Neural cell (in vitro differentiated cells): ENCODE results near the gene CANX.

Source experiments
- CTCF ChIP-seq: fragments of 450-650 bp; IDR thresholded peaks from 2 replicates; pipeline ENCODE4 v1.5.1; 2014; ENCODE audit warnings: antibody characterized with exemption, mild to moderate bottlenecking, moderate library complexity; ENCODE audit not compliant: poor library complexity, severe bottlenecking
- EP300 ChIP-seq: fragments of 450-650 bp; conservative IDR thresholded peaks from 2 replicates; pipeline ENCODE4 v1.6.1; 2014; ENCODE audit warnings: antibody characterized with exemption, mild to moderate bottlenecking, moderate library complexity; ENCODE audit not compliant: poor library complexity, severe bottlenecking
- TAF1 ChIP-seq: IDR thresholded peaks from 2 replicates; pipeline ENCODE4 v1.6.1; 2012; ENCODE audit warnings: low read depth

- TF ChIP-seq CTCF, result no peak
- no peak for TF ChIP-seq EP300
- TF ChIP-seq TAF1, result no peak
Measured at GRCh38 chr5:179679014-179679674, 19.6 kb upstream of the CANX start.
